Kidney (tissue), 14 donors: ENCODE data around the gene LINGO3. TPM values are rescaled to one million over a fixed set of nuclear protein-coding genes. Genes with fewer than 3 reads are reported as not detected.

ENCODE experiments used
- DNase-seq, 5 donors: peaks; one replicate each; pipeline ENCODE4 v3.0.0-alpha.2; 2013 to 2020
- FAIRE-seq: peaks from 2 replicates; lab custom pipeline; 2012; peaks lifted over from hg19 to GRCh38; lab: Jason Lieb, UNC
- H3K27ac ChIP-seq, 2 donors: one replicate each; pipeline ENCODE4 v1.7.0; 2013; ENCODE audit warnings: low read depth in 2 of 2, low read length in 2 of 2, inconsistent platforms in 1 of 2
- H3K27me3 ChIP-seq: one replicate; pipeline ENCODE4 v1.7.1; 2013; ENCODE audit warnings: low read length, inconsistent platforms; ENCODE audit not compliant: control insufficient read depth, insufficient read depth
- H3K36me3 ChIP-seq, 3 donors: one replicate each; pipeline versions ENCODE4 v1.7.0 to v1.7.1; 2013; ENCODE audit warnings: low read length in 3 of 3, control low read depth in 1 of 3, inconsistent platforms in 1 of 3; ENCODE audit not compliant: insufficient read depth in 3 of 3, control insufficient read depth in 2 of 3
- H3K4me1 ChIP-seq, 3 donors: one replicate each; pipeline versions ENCODE4 v1.7.0 to v1.7.1; 2013; ENCODE audit warnings: low read length in 3 of 3, inconsistent platforms in 1 of 3, low read depth in 1 of 3; ENCODE audit not compliant: control insufficient read depth in 2 of 3, insufficient read depth in 2 of 3
- H3K4me3 ChIP-seq, 3 donors: one replicate each; pipeline versions ENCODE4 v1.7.0 to v1.8.1; 2013; ENCODE audit warnings: low read length in 3 of 3, control low read depth in 1 of 3, inconsistent platforms in 1 of 3
- H3K9ac ChIP-seq, 3 donors: one replicate each; pipeline versions ENCODE4 v1.7.0 to v1.7.1; 2013; ENCODE audit warnings: low read length in 3 of 3, control low read depth in 1 of 3, inconsistent platforms in 1 of 3
- H3K9me3 ChIP-seq, 3 donors: one replicate each; pipeline versions ENCODE4 v1.7.0 to v1.7.1; 2013; ENCODE audit warnings: low read length in 3 of 3, control low read depth in 1 of 3, inconsistent platforms in 1 of 3; ENCODE audit not compliant: control insufficient read depth in 2 of 3, insufficient read depth in 1 of 3
- intact Hi-C: fragments of 100-400 bp; cut with DNase I; formaldehyde crosslinking; loops from one replicate; pipeline ENCODE4 v1.11.1; 2022
- polyA plus RNA-seq: library from polyadenylated mRNA; stranded (reverse); fragments of 350-450 nt; fragmentation: Illumina TruSeq; extraction: RNeasy Lipid Tissue Mini Kit (QIAGEN cat#74804); gene quantifications from one replicate; pipeline ENCODE4 v1.2.3, GENCODE V29; 2014; ENCODE audit warnings: low read depth, low replicate concordance; ENCODE audit not compliant: insufficient read depth
- total RNA-seq: library from RNA; stranded (reverse); fragmentation: NEBNext Ultra II Directional; extraction: Animal tissue kit (Norgen Biotek cat#: 25700); gene quantifications from one replicate; pipeline ENCODE4 v1.2.1, GENCODE V29; 2021
- TF ChIP-seq, protein P1 (sequence below): IDR thresholded peaks from 3 replicates; pipeline ENCODE4 v1.5.1; 2012; ENCODE audit warnings: mild to moderate bottlenecking, moderate library complexity, borderline replicate concordance; ENCODE audit not compliant: insufficient read depth; ENCODE audit errors: extremely low read depth
- donor health status: control.
- donor health status: control.
- donor health status: control.
- donor health status: control.
- donor health status: control.
- donor health status: DM: yes; HTN: yes; CAD: no.
- donor health status: Normal renal cell carcinoma (clear cell type).

LINGO3 gene
- total and polyA plus RNA-seq, 2 donors from 2014 or later = 0.09 TPM; not detected in 1

DNA sequence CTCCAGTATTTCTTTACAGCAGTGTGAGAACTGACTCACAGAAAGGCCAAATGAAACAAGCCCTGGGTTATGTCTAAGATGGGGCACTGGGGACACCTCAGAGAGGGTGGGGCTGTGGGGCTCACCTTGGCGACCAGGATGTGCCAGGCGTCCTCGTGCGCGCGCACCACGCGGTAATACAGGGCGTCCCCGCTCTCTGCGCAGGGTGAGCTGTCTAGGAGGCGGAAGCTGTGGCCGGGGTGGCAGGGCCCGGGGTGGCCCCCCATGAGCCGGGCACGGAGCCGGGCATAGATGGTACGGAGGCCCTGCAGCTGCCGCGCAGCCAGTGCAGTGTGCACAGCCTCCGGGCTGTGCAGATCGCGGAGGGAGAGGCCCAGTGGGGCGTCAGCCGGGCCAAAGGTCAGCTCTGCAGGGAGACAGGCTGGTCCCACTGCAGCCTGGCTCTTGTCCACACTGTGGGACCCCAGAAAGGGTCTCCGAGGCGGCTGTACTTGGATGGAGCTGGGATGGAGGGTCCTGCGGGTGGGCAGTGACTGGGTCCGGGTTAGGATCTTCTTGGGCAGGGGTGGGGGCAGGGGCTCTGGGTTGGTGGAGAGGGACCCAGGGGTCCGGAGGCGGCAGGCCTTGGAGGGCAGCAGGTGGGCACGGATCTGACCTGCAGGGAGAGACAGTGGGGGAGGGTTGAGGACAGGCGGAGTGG is 29.3 kb downstream of the LINGO3 start:
- DNase-seq = no peak
- no peak for FAIRE-seq
- no peak overlapping the region for H3K9ac ChIP-seq
- H3K4me3 ChIP-seq = no peak overlapping the region
- peaks cover 0 to 5% (median 0%) of the 10 kb centered on the region in 3 donors for H3K4me1 ChIP-seq
- H3K27ac ChIP-seq = no peak overlapping the region
- no peaks in the 10 kb centered on the region for H3K36me3 ChIP-seq
- intact Hi-C loops = no loop called here
- H3K9me3 ChIP-seq = no peaks in the 10 kb centered on the region
- TF ChIP-seq, protein P1, sequence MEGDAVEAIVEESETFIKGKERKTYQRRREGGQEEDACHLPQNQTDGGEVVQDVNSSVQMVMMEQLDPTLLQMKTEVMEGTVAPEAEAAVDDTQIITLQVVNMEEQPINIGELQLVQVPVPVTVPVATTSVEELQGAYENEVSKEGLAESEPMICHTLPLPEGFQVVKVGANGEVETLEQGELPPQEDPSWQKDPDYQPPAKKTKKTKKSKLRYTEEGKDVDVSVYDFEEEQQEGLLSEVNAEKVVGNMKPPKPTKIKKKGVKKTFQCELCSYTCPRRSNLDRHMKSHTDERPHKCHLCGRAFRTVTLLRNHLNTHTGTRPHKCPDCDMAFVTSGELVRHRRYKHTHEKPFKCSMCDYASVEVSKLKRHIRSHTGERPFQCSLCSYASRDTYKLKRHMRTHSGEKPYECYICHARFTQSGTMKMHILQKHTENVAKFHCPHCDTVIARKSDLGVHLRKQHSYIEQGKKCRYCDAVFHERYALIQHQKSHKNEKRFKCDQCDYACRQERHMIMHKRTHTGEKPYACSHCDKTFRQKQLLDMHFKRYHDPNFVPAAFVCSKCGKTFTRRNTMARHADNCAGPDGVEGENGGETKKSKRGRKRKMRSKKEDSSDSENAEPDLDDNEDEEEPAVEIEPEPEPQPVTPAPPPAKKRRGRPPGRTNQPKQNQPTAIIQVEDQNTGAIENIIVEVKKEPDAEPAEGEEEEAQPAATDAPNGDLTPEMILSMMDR = no peak
- no peaks in the 10 kb centered on the region for H3K27me3 ChIP-seq

DNA sequence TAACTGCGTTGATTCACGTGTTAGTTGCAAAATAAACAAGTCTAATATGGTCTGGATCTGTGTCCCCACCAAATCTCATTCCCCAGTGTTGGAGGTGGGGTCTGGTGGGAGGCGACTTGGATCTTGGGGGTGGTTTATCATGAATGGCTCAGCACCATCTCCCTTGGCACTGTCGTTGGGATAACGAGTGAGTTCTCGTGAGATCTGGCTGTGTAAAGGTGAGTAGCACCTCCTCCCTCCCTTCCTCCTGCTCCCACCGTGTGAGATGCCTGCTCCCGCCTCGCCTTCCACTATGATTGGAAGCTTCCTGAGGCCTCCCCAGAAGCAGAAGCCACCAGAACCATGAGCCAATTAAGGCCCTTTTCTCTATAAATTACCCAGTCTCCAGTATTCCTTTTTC is 30.8 kb downstream of the LINGO3 start:
- intact Hi-C loops = no loop called here
- peaks cover 0 to 13% (median 4%) of the 10 kb centered on the region in 3 donors for H3K4me1 ChIP-seq
- H3K4me3 ChIP-seq = no peak overlapping the region
- no peak overlapping the region for H3K9ac ChIP-seq
- FAIRE-seq (no peak), DNase-seq (no peak)
- H3K9me3 ChIP-seq = no peaks in the 10 kb centered on the region
- peaks cover 0 to 6% (median 0%) of the 10 kb centered on the region in 3 donors for H3K36me3 ChIP-seq
- TF ChIP-seq, protein P1 = no peak
- H3K27ac ChIP-seq = no peak overlapping the region
- no peaks in the 10 kb centered on the region for H3K27me3 ChIP-seq

DNA sequence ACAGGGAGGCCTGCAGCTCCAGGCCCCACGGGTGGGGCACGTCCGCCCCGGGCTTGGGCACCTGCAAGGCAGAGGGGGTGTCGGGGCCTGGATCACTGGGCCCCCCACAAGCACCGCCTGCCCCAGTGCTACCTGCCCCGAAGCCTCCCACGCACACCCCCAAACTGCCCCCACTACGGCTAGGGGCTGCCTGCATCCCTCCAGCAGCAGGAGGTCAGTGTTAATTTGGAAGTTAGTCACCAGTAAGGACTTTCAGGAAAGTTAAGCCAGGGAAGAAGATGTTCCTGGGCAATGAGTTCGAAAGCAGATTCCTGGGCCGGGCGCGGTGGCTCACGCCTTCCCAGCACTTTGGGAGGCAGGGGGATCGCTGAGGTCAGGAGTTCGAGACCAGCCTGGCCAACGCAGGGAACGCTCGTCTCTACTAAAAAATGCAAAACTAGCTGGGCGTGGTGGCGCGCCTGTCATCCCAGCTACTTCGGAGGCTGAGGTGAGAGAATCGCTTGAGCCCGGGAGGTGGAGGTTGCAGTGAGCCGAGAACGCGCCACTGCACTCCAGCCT is 31.4 kb downstream of the LINGO3 start:
- no peak overlapping the region for H3K9ac ChIP-seq
- H3K4me1 ChIP-seq = peaks cover 0 to 17% (median 4%) of the 10 kb centered on the region in 3 donors
- H3K27ac ChIP-seq = no peak overlapping the region

More for the DNA sequence above, 31.4 kb downstream of the LINGO3 start:
- peaks cover 0 to 11% (median 0%) of the 10 kb centered on the region in 3 donors for H3K36me3 ChIP-seq
- no peak overlapping the region for H3K4me3 ChIP-seq
- H3K9me3 ChIP-seq = no peaks in the 10 kb centered on the region
- DNase-seq (no peak), FAIRE-seq (no peak)
- H3K27me3 ChIP-seq = no peaks in the 10 kb centered on the region
- TF ChIP-seq, protein P1 = no peak
- intact Hi-C loops = no loop called here
